NCI-H146 (cell line): ENCODE data around the gene CACNA2D2.

ENCODE experiments used
- DNase-seq: peaks from one replicate; lab custom pipeline; 2025; lab: John Stamatoyannopoulos, UW

The CACNA2D2 gene

GRCh38 chr3:50502225-50502583, 1.2 kb downstream of the CACNA2D2 start:
- no peak for DNase-seq

GRCh38 chr3:50495609-50496423, 7.6 kb downstream of the CACNA2D2 start:
- no peak for DNase-seq

- DNase-seq, result no peak
These were observed 9.3 kb downstream of the CACNA2D2 start for GRCh38 chr3:50494126-50494525.

GRCh38 chr3:50493623-50494022, 9.8 kb downstream of the CACNA2D2 start:
- no peak for DNase-seq

GRCh38 chr3:50493086-50493485, 10.3 kb downstream of the CACNA2D2 start:
- no peak for DNase-seq

- no peak for DNase-seq
These were observed 12.4 kb downstream of the CACNA2D2 start for GRCh38 chr3:50491023-50491422.

- DNase-seq, result no peak
These were observed 13.0 kb downstream of the CACNA2D2 start for GRCh38 chr3:50490424-50490823.

GRCh38 chr3:50487181-50487580, 16.3 kb downstream of the CACNA2D2 start:
- no peak for DNase-seq

- DNase-seq, result no peak
These were observed 17.1 kb downstream of the CACNA2D2 start for GRCh38 chr3:50486219-50486888.

- no peak for DNase-seq
These were observed 18.7 kb downstream of the CACNA2D2 start for GRCh38 chr3:50484722-50485121.

GRCh38 chr3:50483374-50483773, 20.1 kb downstream of the CACNA2D2 start:
- peak; percentile 70 for DNase-seq

- no peak for DNase-seq
These were observed 21.4 kb downstream of the CACNA2D2 start for GRCh38 chr3:50481992-50482391.

GRCh38 chr3:50480471-50480870, 23.0 kb downstream of the CACNA2D2 start:
- DNase-seq, result no peak

- DNase-seq, result no peak
These were observed 23.9 kb downstream of the CACNA2D2 start for GRCh38 chr3:50479523-50479922.

GRCh38 chr3:50478671-50479260, 24.7 kb downstream of the CACNA2D2 start:
- DNase-seq, result no peak

GRCh38 chr3:50478051-50478450, 25.4 kb downstream of the CACNA2D2 start:
- DNase-seq, result no peak

GRCh38 chr3:50475348-50475747, 28.1 kb downstream of the CACNA2D2 start:
- DNase-seq, result no peak

GRCh38 chr3:50474717-50475116, 28.7 kb downstream of the CACNA2D2 start:
- no peak for DNase-seq

- DNase-seq, result no peak
These were observed 29.7 kb downstream of the CACNA2D2 start for GRCh38 chr3:50473768-50474167.

- DNase-seq, result no peak
These were observed 30.5 kb downstream of the CACNA2D2 start for GRCh38 chr3:50472958-50473357.

GRCh38 chr3:50470658-50471057, 32.8 kb downstream of the CACNA2D2 start:
- no peak for DNase-seq

GRCh38 chr3:50467919-50468318, 35.5 kb downstream of the CACNA2D2 start:
- no peak for DNase-seq

GRCh38 chr3:50466177-50466576, 37.3 kb downstream of the CACNA2D2 start:
- DNase-seq, result peak; percentile 17
